K562 (cell line): ENCODE measurements around the gene RARRES2. TPM values are rescaled to one million over a fixed set of nuclear protein-coding genes. Genes with fewer than 3 reads are reported as not detected.

Experiments
- CTCF ChIP-seq, 3 experiments: IDR thresholded peaks in 2 of 3; conservative IDR thresholded peaks in 1 of 3; 2 replicates each; pipeline ENCODE4 v1.5.1; 2011 to 2012; ENCODE audit warnings: low read length in 3 of 3, mild to moderate bottlenecking in 3 of 3, control low read depth in 2 of 3, improper control_type of control experiment in 1 of 3, inconsistent platforms in 1 of 3, low read depth in 1 of 3, mixed read lengths in 1 of 3, moderate library complexity in 1 of 3; ENCODE audit not compliant: insufficient read depth in 2 of 3
- DLX4 ChIP-seq: fragments of 250-450 bp; sonication (Bioruptor Pico); IDR thresholded peaks from 2 replicates; pipeline ENCODE4 v1.6.1; 2021; ENCODE audit warnings: mild to moderate bottlenecking
- ETV5 ChIP-seq: sonication (generic); formaldehyde crosslinking; IDR thresholded peaks from 2 replicates; pipeline ENCODE4 v1.4.0; 2020; ENCODE audit warnings: low read depth, mild to moderate bottlenecking, missing genetic modification reagents
- FOXK2 ChIP-seq, 2 experiments: fragments of 450-650 bp; IDR thresholded peaks in 1 of 2; conservative IDR thresholded peaks in 1 of 2; 2 replicates each; pipeline ENCODE4 v1.6.1; 2016; ENCODE audit warnings: low read depth in 2 of 2, mild to moderate bottlenecking in 1 of 2
- GABPA ChIP-seq: fragments of 200-800 bp; sonication (Bioruptor generic); conservative IDR thresholded peaks from 2 replicates; pipeline ENCODE4 v1.6.1; 2016; ENCODE audit warnings: low read depth, missing genetic modification characterization, missing compliant biosample characterization
- MTA2 ChIP-seq: fragments of 450-650 bp; IDR thresholded peaks from 2 replicates; pipeline ENCODE4 v1.6.1; 2016; ENCODE audit warnings: low read depth
- MYC ChIP-seq, 2 experiments: fragments of 250-450 bp in 1 of 2; sonication (Bioruptor Pico) in 1 of 2; IDR thresholded peaks; 2 replicates each; pipeline versions ENCODE4 v1.5.1 to v1.6.1; 2012 to 2021; ENCODE audit warnings: low read depth in 2 of 2, borderline replicate concordance in 1 of 2, improper control_type of control experiment in 1 of 2, low read length in 1 of 2, mild to moderate bottlenecking in 1 of 2, moderate library complexity in 1 of 2
- NEUROD1 ChIP-seq: fragments of 150-350 bp; IDR thresholded peaks from 2 replicates; pipeline ENCODE4 v1.6.1; 2014; ENCODE audit warnings: borderline replicate concordance, low read length, low read depth; ENCODE audit not compliant: partially characterized antibody
- RCOR1 ChIP-seq, 2 experiments: IDR thresholded peaks; 2 replicates each; pipeline ENCODE4 v1.6.1; 2012; ENCODE audit warnings: low read depth in 2 of 2, low read length in 2 of 2, borderline replicate concordance in 1 of 2, improper control_type of control experiment in 1 of 2
- TBP ChIP-seq: optimal IDR thresholded peaks from 2 replicates; pipeline ENCODE3; 2011; ENCODE audit warnings: low read depth, low read length, improper control_type of control experiment
- TEAD1 ChIP-seq, 2 experiments: fragments of 450-650 bp in 1 of 2; sonication (generic) in 1 of 2; formaldehyde crosslinking; IDR thresholded peaks; 2 replicates each; pipeline versions ENCODE4 v1.4.0 to v1.8.0; 2020 to 2022; ENCODE audit warnings: mild to moderate bottlenecking in 2 of 2, missing genetic modification reagents in 1 of 2
- UBTF ChIP-seq, 2 experiments: IDR thresholded peaks; 2 replicates each; pipeline ENCODE4 v1.6.1; 2012; ENCODE audit warnings: improper control_type of control experiment in 2 of 2, low read depth in 2 of 2, low read length in 2 of 2, borderline replicate concordance in 1 of 2
- WHSC1 ChIP-seq: IDR thresholded peaks from one replicate; pipeline ENCODE4 v1.6.1; 2012; ENCODE audit warnings: low read length, control low read depth, inconsistent platforms
- ZNF124 ChIP-seq: sonication (generic); formaldehyde crosslinking; IDR thresholded peaks from 2 replicates; pipeline ENCODE4 v1.8.1; 2022; ENCODE audit warnings: missing genetic modification reagents
- ZNF444 ChIP-seq: fragments of 250-450 bp; sonication (Bioruptor Pico); IDR thresholded peaks from 2 replicates; pipeline ENCODE4 v1.4.0; 2020; ENCODE audit warnings: mild to moderate bottlenecking, moderate library complexity
- ZNF592 ChIP-seq: fragments of 450-650 bp; IDR thresholded peaks from 2 replicates; pipeline ENCODE4 v1.6.1; 2017; ENCODE audit warnings: antibody characterized with exemption, mild to moderate bottlenecking
- polyA plus RNA-seq, 8 experiments: library from polyadenylated mRNA; depleted of rRNA in 4 of 8; stranded (reverse) in 5 of 8; unstranded in 3 of 8; fragments of >200 nt; fragmentation: Nextera tagmentation in 2 of 8; fragmentation: Illumina TruSeq in 1 of 8; extraction: Ambion mirVana in 2 of 8; extraction: Trizol in 1 of 8; gene quantifications; 2 replicates each; pipeline versions ENCODE4 v1.2.1 to v1.2.3, GENCODE V29; 2011 to 2014; ENCODE audit warnings: inconsistent platforms in 1 of 8, missing spikeins in 1 of 8
- total RNA-seq, 7 experiments: library from RNA; depleted of rRNA in 6 of 7; stranded (reverse); fragments of >200 nt in 6 of 7; fragmentation: Illumina TruSeq in 2 of 7; extraction: Trizol in 2 of 7; gene quantifications; 2 replicates each; pipeline versions ENCODE4 v1.2.1 to v1.2.3, GENCODE V29; 2011 to 2021; ENCODE audit warnings: low replicate concordance in 1 of 7

Gene RARRES2
- total and polyA plus RNA-seq, 9 of the 15 experiments (the other 6 are each of a cell fraction or from before 2014, with no cell fraction given) = 0.11 to 1.7 (median 0.23) TPM; not detected in 6

GRCh38 chr7:150378115-150378852 lies 36.9 kb upstream of the RARRES2 start (continued):
- peak in 1 of 2 experiments; percentile 70; a peak in 1 of 4 replicates for TF ChIP-seq TEAD1 (CRISPR knock-in tag; IDR thresholded peaks at IDR 0.05)
- peak; percentile 52 for TF ChIP-seq TBP
- peak; percentile 52 to 66 (median 62); a peak in 5 of 6 replicates for TF ChIP-seq CTCF (IDR thresholded peaks at IDR 0.05 in 2 of 3, conservative IDR thresholded peaks at IDR 0.05 in 1 of 3; ENCODE audit: insufficient read depth in 2 of 3, low read depth in 1 of 3, low read length in 3 of 3)
- peak; percentile 54; the same call in 1 of the 2 replicates for TF ChIP-seq ETV5 (CRISPR knock-in tag)
- no peak for TF ChIP-seq MYC (IDR thresholded peaks at IDR 0.05; ENCODE audit: low read depth, low read length)
- TF ChIP-seq MYC (CRISPR knock-in tag; IDR thresholded peaks at IDR 0.05; ENCODE audit: borderline replicate concordance, low read depth) = peak; percentile 92; the same call in 1 of the 2 replicates
- 0 out of 2 replicates have a peak, but pooled peaks have one; percentile 2 for TF ChIP-seq ZNF444 (CRISPR knock-in tag)
- TF ChIP-seq MTA2 = no peak
- peak; percentile 9 for TF ChIP-seq NEUROD1
- peak in 1 of 2 experiments; percentile 75; a peak in 2 of 4 replicates for TF ChIP-seq UBTF (IDR thresholded peaks at IDR 0.05; ENCODE audit: borderline replicate concordance in 1 of 2, low read depth in 2 of 2, low read length in 2 of 2)
- TF ChIP-seq RCOR1 (IDR thresholded peaks at IDR 0.05; ENCODE audit: borderline replicate concordance in 1 of 2, low read depth in 2 of 2, low read length in 2 of 2) = peak in 1 of 2 experiments; percentile 90; a peak in 2 of 4 replicates
- no peak for TF ChIP-seq ZNF124 (CRISPR knock-in tag)
- peak; percentile 20 for TF ChIP-seq WHSC1
- TF ChIP-seq DLX4 = no peak
- TF ChIP-seq FOXK2 (conservative IDR thresholded peaks at IDR 0.05 in 1 of 2, IDR thresholded peaks at IDR 0.05 in 1 of 2; ENCODE audit: low read depth in 2 of 2) = no peak; a peak in 1 of 4 replicates
- no peak; the same call in 1 of the 2 replicates for TF ChIP-seq GABPA (tag)
- peak; percentile 81 for TF ChIP-seq ZNF592
